ACC112 (cell line): ENCODE measurements around the gene WNT2.
"Not testable (repeated sequence)": the region's sequence is repeated elsewhere in the genome, so short reads cannot be mapped to it uniquely, and the experiment has no call there.

Experiments
- H2AFZ ChIP-seq: fragments of 200-600 bp; sonication (generic); one replicate; pipeline ENCODE4 v1.6.0; 2017; ENCODE audit warnings: antibody characterized with exemption, low read length; ENCODE audit not compliant: unreplicated experiment
- H3K27ac ChIP-seq: fragments of 200-600 bp; sonication (generic); 2 replicates; pipeline ENCODE4 v1.5.1; 2014; ENCODE audit warnings: low read depth, mild to moderate bottlenecking, antibody characterized with exemption, low read length, moderate library complexity
- H3K27me3 ChIP-seq: fragments of 200-600 bp; sonication (generic); 2 replicates; pipeline ENCODE4 v1.6.1; 2014; ENCODE audit warnings: mild to moderate bottlenecking, antibody characterized with exemption, low read length, moderate library complexity, mixed read lengths; ENCODE audit not compliant: insufficient read depth
- H3K36me3 ChIP-seq: fragments of 200-600 bp; sonication (generic); 2 replicates; pipeline ENCODE4 v1.6.1; 2016; ENCODE audit warnings: mild to moderate bottlenecking, antibody characterized with exemption, low read length, moderate library complexity, mixed read lengths; ENCODE audit not compliant: insufficient read depth
- H3K4me1 ChIP-seq: fragments of 200-600 bp; sonication (generic); one replicate; pipeline ENCODE4 v1.6.1; 2016; ENCODE audit warnings: low read length, mixed read lengths; ENCODE audit not compliant: insufficient read depth, unreplicated experiment, control insufficient read depth
- H3K4me3 ChIP-seq: fragments of 200-600 bp; sonication (generic); 2 replicates; pipeline ENCODE4 v1.5.1; 2014; ENCODE audit warnings: mild to moderate bottlenecking, low read depth, low read length
- H3K79me2 ChIP-seq: fragments of 200-600 bp; sonication (generic); one replicate; pipeline ENCODE4 v1.6.0; 2016; ENCODE audit warnings: low read length; ENCODE audit not compliant: control insufficient read depth, unreplicated experiment, insufficient read depth

Gene WNT2

GRCh38 chr7:117269417-117269816 lies 53.4 kb downstream of the WNT2 start:
- H3K79me2 ChIP-seq, result no peaks in the 10 kb centered on the region
- no peaks in the 10 kb centered on the region for H3K36me3 ChIP-seq
- peak overlapping the region; percentile 99 for H3K27ac ChIP-seq
- H2AFZ ChIP-seq, result peak overlapping the region; percentile 77
- no peaks in the 10 kb centered on the region for H3K27me3 ChIP-seq
- peaks cover 18% of the 10 kb centered on the region for H3K4me1 ChIP-seq
- H3K4me3 ChIP-seq, result peak overlapping the region; percentile 57

DNA sequence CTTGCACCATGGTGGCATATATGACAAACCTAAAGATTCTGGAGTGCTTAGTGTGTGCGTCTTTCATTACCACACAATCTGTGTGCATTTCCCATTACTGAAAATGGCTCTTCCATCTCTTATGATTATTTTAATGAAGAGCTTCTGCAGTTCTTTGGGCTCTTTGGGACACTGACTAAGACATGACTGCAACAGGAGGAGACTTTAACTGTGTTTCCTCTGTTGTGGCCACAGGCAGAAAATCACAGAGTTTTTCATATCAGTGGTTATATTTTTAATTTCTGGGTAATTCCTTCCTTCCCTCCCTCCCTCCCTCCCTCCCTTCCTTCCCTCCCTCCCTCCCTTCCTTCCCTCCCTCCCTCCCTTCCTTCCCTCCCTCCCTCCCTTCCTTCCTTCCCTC lies 58.1 kb downstream of the WNT2 start:
- no peaks in the 10 kb centered on the region for H3K79me2 ChIP-seq
- no peak overlapping the region for H2AFZ ChIP-seq
- no peak overlapping the region for H3K4me3 ChIP-seq
- no peaks in the 10 kb centered on the region for H3K36me3 ChIP-seq
- H3K27ac ChIP-seq, result no peak overlapping the region
- H3K27me3 ChIP-seq, result 0 out of 2 replicates have a peak, but pooled peaks cover 8% of the 10 kb centered on the region
- H3K4me1 ChIP-seq, result peaks cover 13% of the 10 kb centered on the region

GRCh38 chr7:117262546-117262945 lies 60.3 kb downstream of the WNT2 start:
- no peaks in the 10 kb centered on the region for H3K36me3 ChIP-seq

DNA sequence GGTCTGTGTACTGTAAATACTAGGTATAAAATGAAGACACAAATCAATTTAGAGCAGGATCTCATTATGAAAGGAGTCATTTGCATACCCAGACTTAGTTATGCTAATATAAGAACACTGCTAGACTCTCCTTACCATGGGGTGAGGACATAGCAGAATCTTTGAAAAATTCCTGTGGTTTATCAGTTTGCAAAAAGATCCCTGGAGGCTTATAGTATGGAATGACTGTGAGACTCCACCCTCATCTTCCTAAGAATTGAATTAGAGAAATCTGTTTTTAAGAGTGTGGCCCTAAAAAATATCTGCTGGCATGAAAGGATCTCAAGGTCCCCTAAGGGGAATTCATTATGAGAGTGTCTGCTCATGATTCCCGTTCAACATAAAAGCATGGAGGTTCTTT lies 63.2 kb downstream of the WNT2 start:
- H3K79me2 ChIP-seq, result no peaks in the 10 kb centered on the region
- no peaks in the 10 kb centered on the region for H3K36me3 ChIP-seq
- no peak overlapping the region for H2AFZ ChIP-seq
- no peak overlapping the region for H3K4me3 ChIP-seq
- peaks cover 33% of the 10 kb centered on the region for H3K27me3 ChIP-seq
- H3K4me1 ChIP-seq, result peaks cover 14% of the 10 kb centered on the region
- H3K27ac ChIP-seq, result no peak overlapping the region

More at GRCh38 chr7:117262546-117262945, 60.3 kb downstream of the WNT2 start:
- Histone ChIP-seq H3K27ac (no peak overlapping the region), H2AFZ (no peak overlapping the region), H3K27me3 (peaks cover 15% of the 10 kb centered on the region), H3K4me1 (peaks cover 14% of the 10 kb centered on the region), H3K4me3 (no peak overlapping the region), H3K79me2 (no peaks in the 10 kb centered on the region)

- Histone ChIP-seq H3K36me3 (no peaks in the 10 kb centered on the region), H3K79me2 (no peaks in the 10 kb centered on the region), H3K4me1 (peaks cover 4% of the 10 kb centered on the region), H2AFZ (no peak overlapping the region), H3K27ac (no peak overlapping the region), H3K27me3 (peaks cover 13% of the 10 kb centered on the region; the same call in 1 of the 2 replicates), H3K4me3 (no peak overlapping the region)
These were observed 71.2 kb downstream of the WNT2 start for GRCh38 chr7:117251687-117252086.

- no peak overlapping the region for H3K4me3 ChIP-seq
- H3K36me3 ChIP-seq, result no peaks in the 10 kb centered on the region
- H3K4me1 ChIP-seq, result peaks cover 4% of the 10 kb centered on the region
- no peak overlapping the region for H3K27ac ChIP-seq
- no peak overlapping the region for H2AFZ ChIP-seq
- peaks cover 4% of the 10 kb centered on the region; the same call in 1 of the 2 replicates for H3K27me3 ChIP-seq
- H3K79me2 ChIP-seq, result no peaks in the 10 kb centered on the region
These were observed 72.1 kb downstream of the WNT2 start for GRCh38 chr7:117250801-117251200.

DNA sequence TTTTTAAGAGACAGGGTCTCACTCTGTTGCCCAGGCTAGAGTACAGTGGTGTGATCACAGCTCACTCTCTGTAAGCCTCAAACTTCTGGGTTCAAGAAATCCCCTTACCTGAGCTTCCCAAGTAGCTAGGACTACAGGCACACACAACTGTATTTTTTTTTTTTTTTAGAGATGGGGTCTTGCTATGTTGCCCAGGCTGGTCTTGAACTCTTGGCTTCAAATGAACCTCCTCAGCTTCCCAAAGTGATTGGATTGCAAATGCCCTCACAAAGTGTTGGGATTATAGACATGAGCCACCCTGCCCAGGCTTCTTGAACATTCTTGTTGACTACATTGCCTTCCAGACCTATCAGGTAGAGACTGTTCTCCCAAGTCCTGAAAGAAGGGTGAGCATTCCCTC lies 72.6 kb downstream of the WNT2 start:
- H3K27ac ChIP-seq, result no peak overlapping the region
- no peak overlapping the region for H2AFZ ChIP-seq
- no peaks in the 10 kb centered on the region for H3K79me2 ChIP-seq
- H3K4me1 ChIP-seq, result peaks cover 4% of the 10 kb centered on the region
- H3K27me3 ChIP-seq, result 0 out of 2 replicates have a peak, but pooled peaks cover under 1% of the 10 kb centered on the region
- H3K36me3 ChIP-seq, result no peaks in the 10 kb centered on the region
- H3K4me3 ChIP-seq, result no peak overlapping the region

DNA sequence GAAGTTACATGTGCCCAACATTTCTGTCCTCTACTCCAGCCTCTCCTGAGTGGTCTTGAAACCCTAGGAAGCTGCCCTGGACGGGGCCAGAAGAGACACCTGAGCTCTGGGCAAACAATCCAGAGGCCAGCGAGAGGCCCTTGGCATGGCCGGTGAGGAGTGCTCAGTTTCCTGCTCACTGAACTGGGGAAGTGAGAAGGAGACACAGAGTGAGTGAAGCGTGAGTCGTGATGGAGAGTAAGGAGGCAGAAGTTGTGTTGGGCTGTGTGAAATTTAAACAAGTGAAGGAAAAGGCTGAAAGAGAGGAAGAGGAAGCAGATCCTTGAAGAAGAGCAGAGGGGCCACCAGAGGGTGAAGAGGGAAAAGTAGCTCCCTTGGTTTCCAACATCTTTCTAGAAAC lies 73.2 kb downstream of the WNT2 start:
- no peak overlapping the region for H2AFZ ChIP-seq
- H3K36me3 ChIP-seq, result no peaks in the 10 kb centered on the region

DNA sequence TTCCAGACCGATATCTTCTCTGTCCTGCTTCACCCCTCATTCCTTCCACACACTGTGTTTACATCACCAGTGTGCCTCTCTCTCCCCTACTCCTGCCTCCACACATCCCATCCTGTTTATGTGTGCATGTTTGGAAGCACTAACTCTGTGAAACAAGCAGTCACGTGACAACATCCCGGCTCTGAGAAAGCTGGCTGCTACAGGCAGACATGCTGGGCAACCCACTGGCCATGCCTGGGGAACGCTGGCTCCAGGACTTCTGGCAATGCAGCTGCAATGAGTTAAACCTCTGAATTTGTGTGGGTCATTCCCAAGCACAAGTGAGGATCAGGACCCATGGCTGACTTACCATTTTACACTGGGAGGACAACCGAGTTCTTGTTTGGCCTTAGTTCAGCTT lies 74.0 kb downstream of the WNT2 start:
- Histone ChIP-seq H3K27ac (no peak overlapping the region), H2AFZ (no peak overlapping the region), H3K79me2 (no peaks in the 10 kb centered on the region), H3K4me3 (no peak overlapping the region), H3K4me1 (peaks cover 4% of the 10 kb centered on the region), H3K36me3 (no peaks in the 10 kb centered on the region), H3K27me3 (no peaks in the 10 kb centered on the region)

More for the DNA sequence above, 73.2 kb downstream of the WNT2 start:
- H3K27ac ChIP-seq, result no peak overlapping the region
- peaks cover 4% of the 10 kb centered on the region for H3K4me1 ChIP-seq
- no peaks in the 10 kb centered on the region for H3K27me3 ChIP-seq
- H3K79me2 ChIP-seq, result no peaks in the 10 kb centered on the region
- no peak overlapping the region for H3K4me3 ChIP-seq

GRCh38 chr7:117247809-117248208 lies 75.0 kb downstream of the WNT2 start:
- Histone ChIP-seq H3K4me1 (peaks cover 4% of the 10 kb centered on the region), H3K79me2 (no peaks in the 10 kb centered on the region), H2AFZ (no peak overlapping the region), H3K4me3 (no peak overlapping the region), H3K36me3 (no peaks in the 10 kb centered on the region), H3K27me3 (peaks cover 6% of the 10 kb centered on the region; the same call in 1 of the 2 replicates), H3K27ac (no peak overlapping the region)

- H3K79me2 ChIP-seq, H3K36me3 ChIP-seq, H3K27me3 ChIP-seq, H3K27ac ChIP-seq, H3K4me3 ChIP-seq, H3K4me1 ChIP-seq, H2AFZ ChIP-seq: not testable (repeated sequence)
These were observed 77.2 kb downstream of the WNT2 start for GRCh38 chr7:117245703-117246102.
